K562 (cell line): ENCODE data around the gene MYADML2. TPM values are rescaled to one million over a fixed set of nuclear protein-coding genes. Genes with fewer than 3 reads are reported as not detected.

Experiments used
- BCL6 ChIP-seq: fragments of 250-450 bp; sonication (Bioruptor Pico); IDR thresholded peaks from 2 replicates; pipeline ENCODE4 v1.4.0; 2020
- CTBP1 ChIP-seq: fragments of 450-650 bp; IDR thresholded peaks from 2 replicates; pipeline ENCODE4 v1.6.1; 2016; ENCODE audit warnings: borderline replicate concordance
- ETS1 ChIP-seq: conservative IDR thresholded peaks from 2 replicates; pipeline ENCODE4 v1.6.1; 2011; ENCODE audit warnings: low read depth, mild to moderate bottlenecking, low read length; ENCODE audit not compliant: control insufficient read depth
- HDAC1 ChIP-seq, 2 experiments: fragments of 450-650 bp; IDR thresholded peaks; 2 replicates each; pipeline ENCODE4 v1.6.1; 2016 to 2017; ENCODE audit warnings: inconsistent platforms in 1 of 2, mild to moderate bottlenecking in 1 of 2, moderate library complexity in 1 of 2
- HDAC2 ChIP-seq: fragments of 450-650 bp; IDR thresholded peaks from 2 replicates; pipeline ENCODE4 v1.6.1; 2016; ENCODE audit warnings: mild to moderate bottlenecking
- HMGN3 ChIP-seq: IDR thresholded peaks from 2 replicates; pipeline ENCODE4 v1.6.1; 2011; ENCODE audit warnings: borderline replicate concordance, low read depth, mild to moderate bottlenecking, mixed read lengths, low read length; ENCODE audit not compliant: insufficient read length; ENCODE audit errors: extremely low read depth
- LEF1 ChIP-seq: fragments of 450-650 bp; IDR thresholded peaks from 2 replicates; pipeline ENCODE4 v1.6.1; 2016; ENCODE audit warnings: mild to moderate bottlenecking
- MLX ChIP-seq, 2 experiments: fragments of 450-650 bp in 1 of 2; sonication (generic) in 1 of 2; formaldehyde crosslinking; conservative IDR thresholded peaks; 2 replicates each; pipeline versions ENCODE4 v1.4.0 to v1.8.1; 2020 to 2022; ENCODE audit warnings: mild to moderate bottlenecking in 1 of 2, missing genetic modification reagents in 1 of 2
- MNT ChIP-seq, 2 experiments: fragments of 450-650 bp; conservative IDR thresholded peaks; 2 replicates each; pipeline ENCODE4 v1.6.1; 2017; ENCODE audit warnings: mild to moderate bottlenecking in 2 of 2, moderate library complexity in 2 of 2
- NCOA2 ChIP-seq, 2 experiments: fragments of 450-650 bp; IDR thresholded peaks; 2 replicates each; pipeline ENCODE4 v1.6.1; 2018; ENCODE audit warnings: mild to moderate bottlenecking in 2 of 2, moderate library complexity in 1 of 2; ENCODE audit not compliant: partially characterized antibody in 2 of 2
- NR2C2 ChIP-seq, 2 experiments: fragments of 200-800 bp in 1 of 2; sonication (Bioruptor generic) in 1 of 2; sonication (generic) in 1 of 2; formaldehyde crosslinking in 1 of 2; IDR thresholded peaks; 2 replicates each; pipeline versions ENCODE4 v1.6.1 to v1.8.0; 2016 to 2022; ENCODE audit warnings: mild to moderate bottlenecking in 1 of 2, missing compliant biosample characterization in 1 of 2, missing genetic modification characterization in 1 of 2, missing genetic modification reagents in 1 of 2
- NR2F6 ChIP-seq: fragments of 450-650 bp; formaldehyde crosslinking; IDR thresholded peaks from 2 replicates; pipeline ENCODE4 v1.4.0; 2020; ENCODE audit warnings: mild to moderate bottlenecking
- RBFOX2 ChIP-seq: fragments of 200-400 bp; formaldehyde crosslinking; IDR thresholded peaks from 2 replicates; pipeline ENCODE4 v1.6.1; 2017; ENCODE audit warnings: low read depth, mild to moderate bottlenecking, low read length, moderate library complexity
- RBM22 ChIP-seq: fragments of 200-400 bp; formaldehyde crosslinking; IDR thresholded peaks from 2 replicates; pipeline ENCODE4 v1.6.1; 2018; ENCODE audit warnings: low read length, low read depth; ENCODE audit not compliant: poor library complexity, severe bottlenecking
- ZFP1 ChIP-seq: fragments of 450-650 bp; formaldehyde crosslinking; IDR thresholded peaks from 2 replicates; pipeline ENCODE4 v1.4.0; 2020; ENCODE audit warnings: mild to moderate bottlenecking, mixed read lengths
- ZNF197 ChIP-seq: fragments of 200-800 bp; sonication (Bioruptor generic); IDR thresholded peaks from 2 replicates; pipeline ENCODE4 v1.6.1; 2016; ENCODE audit warnings: low read depth, missing genetic modification characterization, missing compliant biosample characterization
- ZNF395 ChIP-seq: fragments of 200-800 bp; sonication (Bioruptor generic); IDR thresholded peaks from 2 replicates; pipeline ENCODE4 v1.6.1; 2017; ENCODE audit warnings: missing genetic modification characterization, missing compliant biosample characterization
- ZNF639 ChIP-seq, 2 experiments: fragments of 200-800 bp in 1 of 2; sonication (Bioruptor generic) in 1 of 2; sonication (generic) in 1 of 2; formaldehyde crosslinking in 1 of 2; IDR thresholded peaks in 1 of 2; conservative IDR thresholded peaks in 1 of 2; 2 replicates each; pipeline versions ENCODE4 v1.5.0 to v1.6.1; 2016 to 2020; ENCODE audit warnings: missing compliant biosample characterization in 1 of 2, missing genetic modification characterization in 1 of 2, missing genetic modification reagents in 1 of 2
- polyA plus RNA-seq, 8 experiments: library from polyadenylated mRNA; depleted of rRNA in 4 of 8; stranded (reverse) in 5 of 8; unstranded in 3 of 8; fragments of >200 nt; fragmentation: Nextera tagmentation in 2 of 8; fragmentation: Illumina TruSeq in 1 of 8; extraction: Ambion mirVana in 2 of 8; extraction: Trizol in 1 of 8; gene quantifications; 2 replicates each; pipeline versions ENCODE4 v1.2.1 to v1.2.3, GENCODE V29; 2011 to 2014; ENCODE audit warnings: inconsistent platforms in 1 of 8, missing spikeins in 1 of 8
- total RNA-seq, 7 experiments: library from RNA; depleted of rRNA in 6 of 7; stranded (reverse); fragments of >200 nt in 6 of 7; fragmentation: Illumina TruSeq in 2 of 7; extraction: Trizol in 2 of 7; gene quantifications; 2 replicates each; pipeline versions ENCODE4 v1.2.1 to v1.2.3, GENCODE V29; 2011 to 2021; ENCODE audit warnings: low replicate concordance in 1 of 7

Gene MYADML2
- total and polyA plus RNA-seq, 9 of the 15 experiments (the other 6 are each of a cell fraction or from before 2014, with no cell fraction given), result not detected

GRCh38 chr17:81910840-81911276 lies 36.2 kb downstream of the MYADML2 start (continued):
- TF ChIP-seq HMGN3 (peak; percentile 34), LEF1 (no peak), MLX (CRISPR knock-in tag; conservative IDR thresholded peaks at IDR 0.05) (0 out of 4 replicates have a peak, but pooled peaks of 1 of the 2 experiments have one; percentile 49), RBFOX2 (peak; percentile 52), HDAC2 (0 out of 2 replicates have a peak, but pooled peaks have one; percentile 0), NR2F6 (CRISPR knock-in tag) (no peak), NR2C2 (CRISPR knock-in tag; IDR thresholded peaks at IDR 0.05) (no peak), NR2C2 (tag; IDR thresholded peaks at IDR 0.05) (peak; percentile 87), ZNF197 (CRISPR knock-in tag) (no peak), ZNF639 (CRISPR knock-in tag; conservative IDR thresholded peaks at IDR 0.05 in 1 of 2, IDR thresholded peaks at IDR 0.05 in 1 of 2) (peak in 1 of 2 experiments; percentile 74; a peak in 1 of 4 replicates), ZFP1 (no peak), MNT (conservative IDR thresholded peaks at IDR 0.05) (peak in 1 of 2 experiments; percentile 29; a peak in 1 of 4 replicates), NCOA2 (IDR thresholded peaks at IDR 0.05; ENCODE audit: partially characterized antibody in 2 of 2) (no peak), ZNF395 (CRISPR knock-in tag) (peak; percentile 48; the same call in 1 of the 2 replicates), BCL6 (CRISPR knock-in tag) (no peak), RBM22 (peak; percentile 34), CTBP1 (0 out of 2 replicates have a peak, but pooled peaks have one; percentile 7), HDAC1 (IDR thresholded peaks at IDR 0.05) (peak in 1 of 2 experiments; percentile 36; a peak in 1 of 4 replicates), ETS1 (0 out of 2 replicates have a peak, but pooled peaks have one; percentile 45)
